Measurements from ENCODE around the gene TMEM30B.

The TMEM30B gene

DNA sequence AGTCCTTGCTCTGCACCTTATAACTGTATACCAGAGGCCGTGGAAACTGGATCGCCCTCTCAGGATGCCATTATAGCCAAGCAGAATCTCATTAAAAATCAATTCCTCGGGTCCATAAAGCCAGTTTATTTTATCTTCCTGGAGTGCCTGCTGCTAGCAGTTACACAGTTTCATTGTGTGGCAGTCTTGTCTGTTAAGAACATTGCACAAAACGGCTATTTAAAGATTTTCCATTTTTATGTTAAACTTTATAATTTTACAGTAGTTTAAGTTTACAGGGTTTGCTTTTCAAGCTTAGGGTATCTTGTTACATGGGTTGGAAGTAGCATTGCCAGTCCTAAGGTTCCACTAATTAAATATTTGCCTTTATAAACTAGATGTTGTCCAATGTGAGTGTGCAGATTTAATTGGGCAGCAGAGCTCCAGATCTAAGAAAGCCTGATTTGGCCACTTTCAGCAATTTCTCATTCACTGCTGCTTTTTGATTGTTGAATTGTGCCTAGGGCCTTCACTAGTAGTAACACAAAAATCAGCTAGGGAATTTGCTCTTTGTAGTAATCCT, 17.0 kb downstream of the TMEM30B start:
- Histone ChIP-seq H3K9me3 (ENCODE audit: control insufficient read depth, insufficient read depth, low read depth, low read length) (no peaks in the 10 kb centered on the region), H3K4me1 (ENCODE audit: control insufficient read depth, insufficient read depth, low read length) (peaks cover 24% of the 10 kb centered on the region), H3K36me3 (ENCODE audit: control insufficient read depth in 2 of 2, insufficient read depth in 1 of 2, low read length in 2 of 2) (no peaks in the 10 kb centered on the region), H3K27ac (ENCODE audit: extremely low read depth, low read depth, low read length) (no peak overlapping the region), H3K4me3 (ENCODE audit: low read depth, low read length) (no peak overlapping the region)
- TF ChIP-seq ZNF23 (tag by site-specific recombination; IDR thresholded peaks at IDR 0.05; ENCODE audit: borderline replicate concordance) = no peak
- no peak for TF ChIP-seq PRDM10 (tag by site-specific recombination; IDR thresholded peaks at IDR 0.05)
- peak; percentile 35; the same call in 1 of the 2 replicates for TF ChIP-seq ZNF335 (tag by site-specific recombination; conservative IDR thresholded peaks at IDR 0.05)
- TF ChIP-seq, protein P1, sequence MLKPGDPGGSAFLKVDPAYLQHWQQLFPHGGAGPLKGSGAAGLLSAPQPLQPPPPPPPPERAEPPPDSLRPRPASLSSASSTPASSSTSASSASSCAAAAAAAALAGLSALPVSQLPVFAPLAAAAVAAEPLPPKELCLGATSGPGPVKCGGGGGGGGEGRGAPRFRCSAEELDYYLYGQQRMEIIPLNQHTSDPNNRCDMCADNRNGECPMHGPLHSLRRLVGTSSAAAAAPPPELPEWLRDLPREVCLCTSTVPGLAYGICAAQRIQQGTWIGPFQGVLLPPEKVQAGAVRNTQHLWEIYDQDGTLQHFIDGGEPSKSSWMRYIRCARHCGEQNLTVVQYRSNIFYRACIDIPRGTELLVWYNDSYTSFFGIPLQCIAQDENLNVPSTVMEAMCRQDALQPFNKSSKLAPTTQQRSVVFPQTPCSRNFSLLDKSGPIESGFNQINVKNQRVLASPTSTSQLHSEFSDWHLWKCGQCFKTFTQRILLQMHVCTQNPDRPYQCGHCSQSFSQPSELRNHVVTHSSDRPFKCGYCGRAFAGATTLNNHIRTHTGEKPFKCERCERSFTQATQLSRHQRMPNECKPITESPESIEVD (tag by site-specific recombination; IDR thresholded peaks at IDR 0.05) = peak; percentile 86
- POLR2A ChIA-PET = no interaction called here
- CTCF ChIA-PET = interaction anchor here (0.6 kb wide), 1 partner anchor 1509 kb away, joined by 4 read pairs; no protein-coding TSS in a partner anchor

DNA sequence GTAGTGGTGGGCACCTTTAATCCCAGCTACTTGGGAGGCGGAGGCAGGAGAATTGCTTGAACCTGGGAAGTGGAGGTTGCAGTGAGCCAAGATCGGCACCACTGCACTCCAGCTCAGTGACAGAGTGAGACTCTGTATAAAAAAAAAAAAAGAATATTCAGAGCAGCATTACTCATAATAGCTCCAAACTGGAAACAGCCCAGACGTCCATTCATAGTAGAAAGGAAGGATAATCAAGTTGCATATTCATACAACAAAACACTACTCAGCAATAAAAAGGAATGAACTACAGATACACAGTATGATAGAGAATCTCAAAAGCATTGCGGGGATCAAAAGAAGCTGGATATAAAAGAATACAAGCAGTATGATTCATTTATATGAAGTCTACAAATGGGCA, 19.1 kb downstream of the TMEM30B start:
- Histone ChIP-seq H3K36me3 (ENCODE audit: control insufficient read depth in 2 of 2, insufficient read depth in 1 of 2, low read length in 2 of 2) (no peaks in the 10 kb centered on the region), H3K4me3 (ENCODE audit: low read depth, low read length) (no peak overlapping the region)

More for the DNA sequence above, 19.1 kb downstream of the TMEM30B start:
- TF ChIP-seq SCRT2 (tag by site-specific recombination; IDR thresholded peaks at IDR 0.05) = no peak
- TF ChIP-seq ZNF121 (tag by site-specific recombination; IDR thresholded peaks at IDR 0.05) = no peak
- no peak for TF ChIP-seq ZSCAN5A (tag by site-specific recombination; IDR thresholded peaks at IDR 0.05)
- no peak for TF ChIP-seq SCRT1 (tag by site-specific recombination; IDR thresholded peaks at IDR 0.05; ENCODE audit: borderline replicate concordance)
- TF ChIP-seq, protein P2, sequence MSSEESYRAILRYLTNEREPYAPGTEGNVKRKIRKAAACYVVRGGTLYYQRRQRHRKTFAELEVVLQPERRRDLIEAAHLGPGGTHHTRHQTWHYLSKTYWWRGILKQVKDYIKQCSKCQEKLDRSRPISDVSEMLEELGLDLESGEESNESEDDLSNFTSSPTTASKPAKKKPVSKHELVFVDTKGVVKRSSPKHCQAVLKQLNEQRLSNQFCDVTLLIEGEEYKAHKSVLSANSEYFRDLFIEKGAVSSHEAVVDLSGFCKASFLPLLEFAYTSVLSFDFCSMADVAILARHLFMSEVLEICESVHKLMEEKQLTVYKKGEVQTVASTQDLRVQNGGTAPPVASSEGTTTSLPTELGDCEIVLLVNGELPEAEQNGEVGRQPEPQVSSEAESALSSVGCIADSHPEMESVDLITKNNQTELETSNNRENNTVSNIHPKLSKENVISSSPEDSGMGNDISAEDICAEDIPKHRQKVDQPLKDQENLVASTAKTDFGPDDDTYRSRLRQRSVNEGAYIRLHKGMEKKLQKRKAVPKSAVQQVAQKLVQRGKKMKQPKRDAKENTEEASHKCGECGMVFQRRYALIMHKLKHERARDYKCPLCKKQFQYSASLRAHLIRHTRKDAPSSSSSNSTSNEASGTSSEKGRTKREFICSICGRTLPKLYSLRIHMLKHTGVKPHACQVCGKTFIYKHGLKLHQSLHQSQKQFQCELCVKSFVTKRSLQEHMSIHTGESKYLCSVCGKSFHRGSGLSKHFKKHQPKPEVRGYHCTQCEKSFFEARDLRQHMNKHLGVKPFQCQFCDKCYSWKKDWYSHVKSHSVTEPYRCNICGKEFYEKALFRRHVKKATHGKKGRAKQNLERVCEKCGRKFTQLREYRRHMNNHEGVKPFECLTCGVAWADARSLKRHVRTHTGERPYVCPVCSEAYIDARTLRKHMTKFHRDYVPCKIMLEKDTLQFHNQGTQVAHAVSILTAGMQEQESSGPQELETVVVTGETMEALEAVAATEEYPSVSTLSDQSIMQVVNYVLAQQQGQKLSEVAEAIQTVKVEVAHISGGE (tag by site-specific recombination; conservative IDR thresholded peaks at IDR 0.05; ENCODE audit: low read depth) = no peak
- no peak for TF ChIP-seq ZNF626 (tag by site-specific recombination; IDR thresholded peaks at IDR 0.05)
- TF ChIP-seq ZNF558 (tag by site-specific recombination; IDR thresholded peaks at IDR 0.05) = no peak
- TF ChIP-seq, protein P1 (tag by site-specific recombination; IDR thresholded peaks at IDR 0.05) = no peak
- no peak for TF ChIP-seq ZNF785 (tag by site-specific recombination; IDR thresholded peaks at IDR 0.05)
- Histone ChIP-seq H3K9me3 (ENCODE audit: control insufficient read depth, insufficient read depth, low read depth, low read length) (no peaks in the 10 kb centered on the region), H3K4me1 (ENCODE audit: control insufficient read depth, insufficient read depth, low read length) (peaks cover 33% of the 10 kb centered on the region), H3K27ac (ENCODE audit: extremely low read depth, low read depth, low read length) (no peak overlapping the region)
- POLR2A ChIA-PET = no interaction called here
- CTCF ChIA-PET = interaction anchor here (0.6 to 0.9 kb wide), 3 partner anchors 25 to 47 kb away, joined by 3 to 4 read pairs (median 3); no protein-coding TSS in a partner anchor
